ENCODE results near the gene PLEKHO2. TPM values are rescaled to one million over a fixed set of nuclear protein-coding genes. Genes with fewer than 3 reads are reported as not detected.

The PLEKHO2 gene
- total and polyA plus RNA-seq, 2 of the 13 experiments (the other 11 are each of a cell fraction or from before 2014, with no cell fraction given) = 3.8 to 4.8 TPM

DNA sequence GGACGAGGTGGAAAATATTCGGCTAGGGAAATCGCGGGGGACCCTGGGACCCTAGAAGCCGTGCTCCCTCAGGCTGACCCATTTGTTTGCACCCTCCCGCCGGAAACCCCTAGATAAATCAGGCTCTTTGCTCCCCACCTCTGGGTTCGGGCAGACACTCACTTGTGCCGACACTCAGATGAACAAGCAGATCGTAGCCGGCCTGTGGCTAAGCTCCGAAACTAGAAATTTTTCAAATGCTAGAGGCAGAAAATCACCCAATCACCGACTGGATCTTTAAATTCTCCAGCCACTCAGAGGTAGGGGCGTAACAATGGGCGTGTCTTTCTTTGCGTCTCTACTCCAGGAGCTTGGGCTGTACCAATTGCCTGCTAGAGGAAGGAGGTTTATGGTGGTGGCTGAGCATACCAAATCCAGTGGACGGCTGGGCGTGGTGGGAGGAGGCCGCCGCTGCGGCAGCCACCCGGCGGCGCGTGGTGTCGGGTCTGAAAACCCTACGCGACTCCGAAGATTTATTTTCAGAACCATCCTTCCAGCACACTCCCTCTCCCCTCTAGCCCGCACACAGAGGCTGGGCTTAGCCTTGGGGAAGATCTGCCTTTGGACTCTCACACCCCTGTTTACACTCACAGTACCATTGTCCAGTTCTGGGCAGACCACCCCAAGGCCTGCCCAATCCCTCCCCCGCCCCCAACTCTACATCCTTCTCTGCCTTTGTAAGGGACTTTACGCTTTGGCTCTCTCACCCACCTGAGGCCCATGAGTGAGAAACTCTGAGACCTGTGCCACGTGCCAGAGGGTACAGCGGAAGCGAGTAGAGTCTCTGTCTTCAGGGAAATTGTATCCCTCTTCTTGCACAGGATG is 16.1 kb upstream of the PLEKHO2 start, which contains the start of gene PIF1:
PIF1 (minus strand) TSS at position 217 of the 864 bp plus-strand sequence. CDS start 1,312 bp downstream, outside the sequence.
- WGBS (ENCODE audit: low lambda C conversion rate) = 0% methylated on average over 28 of the region's 35 CpGs
- Histone ChIP-seq H3K4me3 (replicated peaks in 1 of 3; ENCODE audit: insufficient read depth in 1 of 3, low read depth in 2 of 3, low read length in 3 of 3) (peak within 1 kb of the TSS; percentile 70 to 92 (median 79)), H3K36me3 (replicated peaks in 1 of 2; ENCODE audit: control insufficient read depth in 1 of 2, insufficient read depth in 2 of 2, low read length in 2 of 2) (peaks cover 2 to 11% of the 10 kb centered on the region in 2 experiments; a peak in 3 of 5 replicates), H2AFZ (ENCODE audit: low read length) (peak within 1 kb of the TSS; percentile 79), H3K79me2 (ENCODE audit: insufficient read depth, low read length) (peaks cover 15% of the 10 kb centered on the region), H4K20me1 (ENCODE audit: insufficient read depth, low read length) (no peaks in the 10 kb centered on the region), H3K4me2 (ENCODE audit: low read depth, low read length) (peak within 1 kb of the TSS; percentile 99), H3K27me3 (ENCODE audit: control insufficient read depth in 1 of 2, insufficient read depth in 2 of 2, low read length in 2 of 2) (no peaks in the 10 kb centered on the region; a peak in 1 of 5 replicates), H3K4me1 (ENCODE audit: insufficient read depth, low read length) (peaks cover 28% of the 10 kb centered on the region), H3K9ac (ENCODE audit: insufficient read depth, low read depth, low read length) (peak within 1 kb of the TSS; percentile 79), H3K9me3 (ENCODE audit: low read length) (no peaks in the 10 kb centered on the region), H3K27ac (ENCODE audit: extremely low read length, insufficient read depth, low read length) (peak within 1 kb of the TSS; percentile 93)
- intact Hi-C loops (cut with micrococcal nuclease; ENCODE audit: unreplicated experiment) (no loop called here), in situ Hi-C loops (cut with HindIII; ENCODE audit: extremely low pct_ligation_motif_present, low pct_unique_long_range_greater_than_20kb) (no loop called here)
- DNase-seq (ENCODE audit: low spot score) = peak; percentile 98
- TSS peak; percentile 79 for BruUV-seq (replicated peaks)
- FAIRE-seq = peak; percentile 94
- peak; percentile 97 for ATAC-seq
- POLR2A ChIA-PET = interaction anchor here (0.6 to 2.3 kb wide), 8 partner anchors 8 to 254 kb away, joined by 3 to 23 read pairs (median 4); partner anchors contain the start of gene PLEKHO2
- CTCF ChIA-PET (ENCODE audit: low intra/inter-chr PET ratio, low total read pairs) = no interaction called here
- TF ChIP-seq, protein P1, sequence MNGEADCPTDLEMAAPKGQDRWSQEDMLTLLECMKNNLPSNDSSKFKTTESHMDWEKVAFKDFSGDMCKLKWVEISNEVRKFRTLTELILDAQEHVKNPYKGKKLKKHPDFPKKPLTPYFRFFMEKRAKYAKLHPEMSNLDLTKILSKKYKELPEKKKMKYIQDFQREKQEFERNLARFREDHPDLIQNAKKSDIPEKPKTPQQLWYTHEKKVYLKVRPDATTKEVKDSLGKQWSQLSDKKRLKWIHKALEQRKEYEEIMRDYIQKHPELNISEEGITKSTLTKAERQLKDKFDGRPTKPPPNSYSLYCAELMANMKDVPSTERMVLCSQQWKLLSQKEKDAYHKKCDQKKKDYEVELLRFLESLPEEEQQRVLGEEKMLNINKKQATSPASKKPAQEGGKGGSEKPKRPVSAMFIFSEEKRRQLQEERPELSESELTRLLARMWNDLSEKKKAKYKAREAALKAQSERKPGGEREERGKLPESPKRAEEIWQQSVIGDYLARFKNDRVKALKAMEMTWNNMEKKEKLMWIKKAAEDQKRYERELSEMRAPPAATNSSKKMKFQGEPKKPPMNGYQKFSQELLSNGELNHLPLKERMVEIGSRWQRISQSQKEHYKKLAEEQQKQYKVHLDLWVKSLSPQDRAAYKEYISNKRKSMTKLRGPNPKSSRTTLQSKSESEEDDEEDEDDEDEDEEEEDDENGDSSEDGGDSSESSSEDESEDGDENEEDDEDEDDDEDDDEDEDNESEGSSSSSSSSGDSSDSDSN (CRISPR knock-in tag; IDR thresholded peaks at IDR 0.05) = peak; percentile 73
- TF ChIP-seq ZNF598 (CRISPR knock-in tag; IDR thresholded peaks at IDR 0.05; ENCODE audit: borderline replicate concordance) (peak; percentile 89; the same call in 1 of the 2 replicates), CEBPB (IDR thresholded peaks at IDR 0.05; ENCODE audit: borderline replicate concordance, low read depth, low read length) (no peak), POLR2G (IDR thresholded peaks at IDR 0.05; ENCODE audit: low read depth, low read length) (peak; percentile 92), ZNF367 (CRISPR knock-in tag; IDR thresholded peaks at IDR 0.05; ENCODE audit: borderline replicate concordance) (peak; percentile 84; the same call in 1 of the 2 replicates), KAT8 (CRISPR knock-in tag; IDR thresholded peaks at IDR 0.05) (peak; percentile 59; the same call in 1 of the 2 replicates), ZNF180 (CRISPR knock-in tag; IDR thresholded peaks at IDR 0.05; ENCODE audit: borderline replicate concordance, low read depth) (no peak), GTF2F1 (IDR thresholded peaks at IDR 0.05; ENCODE audit: low read length) (no peak), ZNF891 (CRISPR knock-in tag; IDR thresholded peaks at IDR 0.05) (peak; percentile 65; the same call in 1 of the 2 replicates), KMT2A (CRISPR knock-in tag; IDR thresholded peaks at IDR 0.05) (peak; percentile 62; the same call in 1 of the 2 replicates), ZNF564 (CRISPR knock-in tag; IDR thresholded peaks at IDR 0.05) (0 out of 2 replicates have a peak, but pooled peaks have one; percentile 55), U2AF1 (optimal IDR thresholded peaks at IDR 0.05; ENCODE audit: low read depth, low read length) (no peak), STAG1 (CRISPR knock-in tag; IDR thresholded peaks at IDR 0.05) (no peak), ZNF224 (CRISPR knock-in tag; IDR thresholded peaks at IDR 0.05) (no peak), MAFG (CRISPR knock-in tag; IDR thresholded peaks at IDR 0.05) (no peak)
- TF ChIP-seq, protein P2, sequence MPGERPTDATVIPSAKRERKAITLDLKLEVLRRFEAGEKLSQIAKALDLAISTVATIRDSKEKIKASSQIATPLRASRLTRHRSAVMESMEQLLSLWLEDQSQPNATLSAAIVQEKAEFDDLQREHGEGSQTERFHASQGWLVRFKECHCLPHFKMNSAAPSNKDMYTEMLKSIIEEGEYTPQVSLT (CRISPR knock-in tag; IDR thresholded peaks at IDR 0.05; ENCODE audit: borderline replicate concordance, low read depth) = no peak
- TF ChIP-seq, protein P3, sequence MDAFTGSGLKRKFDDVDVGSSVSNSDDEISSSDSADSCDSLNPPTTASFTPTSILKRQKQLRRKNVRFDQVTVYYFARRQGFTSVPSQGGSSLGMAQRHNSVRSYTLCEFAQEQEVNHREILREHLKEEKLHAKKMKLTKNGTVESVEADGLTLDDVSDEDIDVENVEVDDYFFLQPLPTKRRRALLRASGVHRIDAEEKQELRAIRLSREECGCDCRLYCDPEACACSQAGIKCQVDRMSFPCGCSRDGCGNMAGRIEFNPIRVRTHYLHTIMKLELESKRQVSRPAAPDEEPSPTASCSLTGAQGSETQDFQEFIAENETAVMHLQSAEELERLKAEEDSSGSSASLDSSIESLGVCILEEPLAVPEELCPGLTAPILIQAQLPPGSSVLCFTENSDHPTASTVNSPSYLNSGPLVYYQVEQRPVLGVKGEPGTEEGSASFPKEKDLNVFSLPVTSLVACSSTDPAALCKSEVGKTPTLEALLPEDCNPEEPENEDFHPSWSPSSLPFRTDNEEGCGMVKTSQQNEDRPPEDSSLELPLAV (CRISPR knock-in tag; conservative IDR thresholded peaks at IDR 0.05; ENCODE audit: low read depth) = no peak
- TF ChIP-seq, protein P4, sequence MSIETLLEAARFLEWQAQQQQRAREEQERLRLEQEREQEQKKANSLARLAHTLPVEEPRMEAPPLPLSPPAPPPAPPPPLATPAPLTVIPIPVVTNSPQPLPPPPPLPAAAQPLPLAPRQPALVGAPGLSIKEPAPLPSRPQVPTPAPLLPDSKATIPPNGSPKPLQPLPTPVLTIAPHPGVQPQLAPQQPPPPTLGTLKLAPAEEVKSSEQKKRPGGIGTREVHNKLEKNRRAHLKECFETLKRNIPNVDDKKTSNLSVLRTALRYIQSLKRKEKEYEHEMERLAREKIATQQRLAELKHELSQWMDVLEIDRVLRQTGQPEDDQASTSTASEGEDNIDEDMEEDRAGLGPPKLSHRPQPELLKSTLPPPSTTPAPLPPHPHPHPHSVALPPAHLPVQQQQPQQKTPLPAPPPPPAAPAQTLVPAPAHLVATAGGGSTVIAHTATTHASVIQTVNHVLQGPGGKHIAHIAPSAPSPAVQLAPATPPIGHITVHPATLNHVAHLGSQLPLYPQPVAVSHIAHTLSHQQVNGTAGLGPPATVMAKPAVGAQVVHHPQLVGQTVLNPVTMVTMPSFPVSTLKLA (IDR thresholded peaks at IDR 0.05) = peak; percentile 3; the same call in 1 of the 2 replicates
